H1 (cell line): ENCODE results near the gene CTDP1. TPM values are rescaled to one million over a fixed set of nuclear protein-coding genes. Genes with fewer than 3 reads are reported as not detected.

ENCODE experiments used
- CEBPB ChIP-seq: IDR thresholded peaks from 2 replicates; pipeline ENCODE4 v1.6.1; 2012; ENCODE audit warnings: low read depth, low read length
- GTF2F1 ChIP-seq: IDR thresholded peaks from 2 replicates; pipeline ENCODE4 v1.6.1; 2012; ENCODE audit warnings: low read depth, low read length, improper control_type of control experiment, borderline replicate concordance
- polyA plus RNA-seq, 7 experiments: library from polyadenylated mRNA; depleted of rRNA in 3 of 7; stranded (reverse) in 5 of 7; unstranded in 2 of 7; fragments of >200 nt in 5 of 7; fragments of 200-250 nt in 2 of 7; gene quantifications; 1 replicate in 5 of 7; 2 replicates in 1 of 7; 4 replicates in 1 of 7; pipeline versions ENCODE4 v1.2.1 to v1.2.3, GENCODE V29; 2011 to 2013; ENCODE audit warnings: missing spikeins in 2 of 7, mixed read lengths in 2 of 7
- total RNA-seq: library from RNA; stranded (reverse); fragmentation: NEBNext Ultra II Directional; extraction: Animal tissue kit (Norgen Biotek cat#: 25700); gene quantifications from 2 replicates; pipeline ENCODE4 v1.2.1, GENCODE V29; 2021

CTDP1 gene
- total and polyA plus RNA-seq, 2 of the 8 experiments (the other 6 are each of a cell fraction or from before 2014, with no cell fraction given), result 16.6 to 37.0 TPM

GRCh38 chr18:79748321-79749180, 68.9 kb downstream of the CTDP1 start (continued):
- TF ChIP-seq CEBPB (no peak), GTF2F1 (no peak)
- TF ChIP-seq, all 59 proteins: peak for 0
